ENCODE results near the gene LUZP2.

Gene LUZP2

DNA sequence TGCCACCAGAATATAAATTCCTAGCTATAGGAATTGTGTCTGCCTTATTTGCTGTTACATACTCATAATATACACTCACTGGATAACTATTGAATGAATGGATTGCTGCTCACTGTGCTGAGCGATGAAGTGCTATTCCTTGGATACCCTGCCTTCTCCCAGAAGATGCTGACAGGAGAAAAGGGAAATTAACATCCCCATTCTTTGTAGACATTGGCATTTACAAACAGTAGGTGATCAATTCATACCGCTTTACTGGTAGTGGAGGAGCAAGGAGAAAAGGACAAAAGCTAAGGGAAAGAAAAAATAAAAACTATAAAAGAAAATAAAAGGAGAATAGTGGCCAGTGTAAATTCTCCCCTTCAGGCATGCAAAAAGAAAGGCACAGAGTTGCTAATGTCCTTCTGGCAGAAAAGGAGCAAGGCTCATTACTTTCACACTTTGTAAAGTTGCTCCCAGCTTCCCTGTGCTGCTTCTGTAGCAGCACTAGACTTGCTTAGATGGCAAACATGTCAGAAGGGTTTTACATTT, 183.0 kb downstream of the LUZP2 start:
- H3K27me3 ChIP-seq (replicated peaks; ENCODE audit: insufficient read depth, low read length), result no peaks in the 10 kb centered on the region
- no peak overlapping the region for H3K27ac ChIP-seq (ENCODE audit: low read length)
- H2AFZ ChIP-seq (ENCODE audit: low read length), result no peak overlapping the region

GRCh38 chr11:24683583-24683982, 186.7 kb downstream of the LUZP2 start:
- Histone ChIP-seq H3K27me3 (replicated peaks; ENCODE audit: insufficient read depth, low read length) (no peaks in the 10 kb centered on the region), H4K20me1 (ENCODE audit: insufficient read depth, low read length) (no peaks in the 10 kb centered on the region), H3F3A (ENCODE audit: insufficient read depth, low read length) (no peaks in the 10 kb centered on the region), H3K4me2 (ENCODE audit: low read depth, low read length) (no peak overlapping the region), H3K9me2 (replicated peaks; ENCODE audit: insufficient read depth, low read length) (no peaks in the 10 kb centered on the region), H3K9ac (ENCODE audit: low read length) (no peak overlapping the region), H2AFZ (ENCODE audit: low read length) (no peak overlapping the region), H3K4me3 (ENCODE audit: low read length) (no peak overlapping the region), H3K4me1 (ENCODE audit: low read length) (no peaks in the 10 kb centered on the region), H3K9me3 (replicated peaks; ENCODE audit: insufficient read depth, low read length) (no peaks in the 10 kb centered on the region), H3K79me2 (ENCODE audit: low read length) (no peaks in the 10 kb centered on the region), H3K27ac (ENCODE audit: low read length) (no peak overlapping the region), H3K36me3 (replicated peaks; ENCODE audit: insufficient read depth, low read length) (no peaks in the 10 kb centered on the region)
- no peak for TF ChIP-seq EZH2 (optimal IDR thresholded peaks at IDR 0.05; ENCODE audit: low read depth, low read length)
- TF ChIP-seq EZH2phosphoT487 (IDR thresholded peaks at IDR 0.05; ENCODE audit: low read length), result no peak
- no peak for TF ChIP-seq CTCF (IDR thresholded peaks at IDR 0.05; ENCODE audit: low read length)
- no peak for DNase-seq

More for the DNA sequence above, 183.0 kb downstream of the LUZP2 start:
- no peak for TF ChIP-seq EZH2phosphoT487 (IDR thresholded peaks at IDR 0.05; ENCODE audit: low read length)
- no peak for TF ChIP-seq CTCF (IDR thresholded peaks at IDR 0.05; ENCODE audit: low read length)
- TF ChIP-seq EZH2 (optimal IDR thresholded peaks at IDR 0.05; ENCODE audit: low read depth, low read length), result no peak
- Histone ChIP-seq H3K4me2 (ENCODE audit: low read depth, low read length) (no peak overlapping the region), H3K9me3 (replicated peaks; ENCODE audit: insufficient read depth, low read length) (no peaks in the 10 kb centered on the region), H4K20me1 (ENCODE audit: insufficient read depth, low read length) (no peaks in the 10 kb centered on the region), H3K4me1 (ENCODE audit: low read length) (no peaks in the 10 kb centered on the region), H3K4me3 (ENCODE audit: low read length) (no peak overlapping the region), H3F3A (ENCODE audit: insufficient read depth, low read length) (no peaks in the 10 kb centered on the region), H3K9me2 (replicated peaks; ENCODE audit: insufficient read depth, low read length) (no peaks in the 10 kb centered on the region), H3K36me3 (replicated peaks; ENCODE audit: insufficient read depth, low read length) (no peaks in the 10 kb centered on the region), H3K9ac (ENCODE audit: low read length) (no peak overlapping the region), H3K79me2 (ENCODE audit: low read length) (no peaks in the 10 kb centered on the region)
- no peak for DNase-seq

DNA sequence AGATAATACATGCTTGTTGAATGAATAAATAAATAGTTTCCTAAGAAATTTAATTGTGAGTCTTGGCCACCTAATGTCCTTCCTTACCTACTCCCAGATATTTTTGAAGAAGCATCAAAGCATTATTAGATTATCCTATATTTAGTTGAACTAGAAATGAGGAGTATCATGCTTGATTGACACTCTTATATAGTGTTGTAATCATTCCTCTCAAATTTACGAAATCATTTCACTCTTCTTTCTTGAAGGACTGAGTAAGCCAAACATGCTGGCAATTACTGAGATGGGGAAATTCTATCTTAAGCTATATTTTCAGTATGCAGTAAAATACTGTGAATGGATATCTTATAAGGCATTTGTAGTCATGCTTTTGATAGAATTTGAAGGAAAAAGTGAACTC, 189.0 kb downstream of the LUZP2 start:
- no peaks in the 10 kb centered on the region for H3K4me1 ChIP-seq (ENCODE audit: low read length)
- H3F3A ChIP-seq (ENCODE audit: insufficient read depth, low read length), result no peaks in the 10 kb centered on the region
- H3K4me3 ChIP-seq (ENCODE audit: low read length), result no peak overlapping the region
- TF ChIP-seq EZH2phosphoT487 (IDR thresholded peaks at IDR 0.05; ENCODE audit: low read length) (no peak), EZH2 (optimal IDR thresholded peaks at IDR 0.05; ENCODE audit: low read depth, low read length) (no peak), CTCF (IDR thresholded peaks at IDR 0.05; ENCODE audit: low read length) (no peak)
- H3K36me3 ChIP-seq (replicated peaks; ENCODE audit: insufficient read depth, low read length), result no peaks in the 10 kb centered on the region
- no peak overlapping the region for H3K4me2 ChIP-seq (ENCODE audit: low read depth, low read length)
- no peaks in the 10 kb centered on the region for H3K9me3 ChIP-seq (replicated peaks; ENCODE audit: insufficient read depth, low read length)
- no peaks in the 10 kb centered on the region for H4K20me1 ChIP-seq (ENCODE audit: insufficient read depth, low read length)
- no peak overlapping the region for H3K27ac ChIP-seq (ENCODE audit: low read length)
- H2AFZ ChIP-seq (ENCODE audit: low read length), result no peak overlapping the region
- no peaks in the 10 kb centered on the region for H3K79me2 ChIP-seq (ENCODE audit: low read length)
- H3K9me2 ChIP-seq (replicated peaks; ENCODE audit: insufficient read depth, low read length), result no peaks in the 10 kb centered on the region
- no peaks in the 10 kb centered on the region for H3K27me3 ChIP-seq (replicated peaks; ENCODE audit: insufficient read depth, low read length)
- DNase-seq, result no peak
- no peak overlapping the region for H3K9ac ChIP-seq (ENCODE audit: low read length)
